Measurements from ENCODE around the gene CDK8. TPM values are rescaled to one million over a fixed set of nuclear protein-coding genes. Genes with fewer than 3 reads are reported as not detected.

The CDK8 gene
- total and polyA plus RNA-seq, 2 experiments from 2014 or later, result 13.6 to 24.0 TPM

- no peak for TF ChIP-seq STAT1 (IDR thresholded peaks at IDR 0.05; ENCODE audit: unreplicated experiment)
- TF ChIP-seq REST (IDR thresholded peaks at IDR 0.05; ENCODE audit: unreplicated experiment), result no peak
- no peak for TF ChIP-seq POLR2AphosphoS5 (IDR thresholded peaks at IDR 0.05; ENCODE audit: low read depth)
- no peak for TF ChIP-seq CTCF (conservative IDR thresholded peaks at IDR 0.05; ENCODE audit: low read depth in 2 of 2)
- Histone ChIP-seq H3K27ac (ENCODE audit: low read depth) (no peak overlapping the region), H3F3A (replicated peaks; ENCODE audit: low read depth) (no peaks in the 10 kb centered on the region), H4K20me1 (replicated peaks; ENCODE audit: insufficient read depth) (no peaks in the 10 kb centered on the region), H3K27me3 (ENCODE audit: insufficient read depth) (no peaks in the 10 kb centered on the region), H3K4me2 (no peak overlapping the region), H3K79me2 (replicated peaks; ENCODE audit: insufficient read depth) (no peaks in the 10 kb centered on the region), H3K4me1 (ENCODE audit: insufficient read depth) (no peaks in the 10 kb centered on the region), H3K4me3 (no peak overlapping the region), H3K9me2 (ENCODE audit: insufficient read depth) (no peaks in the 10 kb centered on the region), H2AFZ (no peak overlapping the region), H3K36me3 (ENCODE audit: insufficient read depth) (no peaks in the 10 kb centered on the region)
- Mint-ChIP-seq H3K4me1 (no peaks in the 10 kb centered on the region), H3K36me3 (ENCODE audit: low read depth) (peaks cover 13% of the 10 kb centered on the region), H3K9me3 (no peaks in the 10 kb centered on the region), H3K27me3 (ENCODE audit: insufficient read depth, low read depth, poor library complexity) (no peaks in the 10 kb centered on the region), H3K27ac (no peak overlapping the region), H3K4me3 (no peak overlapping the region)
- ATAC-seq (no peak), DNase-seq (ENCODE audit: low spot score) (no peak)
Measured at GRCh38 chr13:26390203-26390602, 136.3 kb downstream of the CDK8 start.

GRCh38 chr13:26400545-26400944 lies 146.6 kb downstream of the CDK8 start:
- no peak overlapping the region for H3K27ac ChIP-seq (ENCODE audit: low read depth)
- no peaks in the 10 kb centered on the region for H3K9me2 ChIP-seq (ENCODE audit: insufficient read depth)
- DNase-seq (ENCODE audit: low spot score), result no peak
- Mint-ChIP-seq H3K27ac (no peak overlapping the region), H3K4me1 (no peaks in the 10 kb centered on the region), H3K4me3 (no peak overlapping the region), H3K36me3 (ENCODE audit: low read depth) (peaks cover 18% of the 10 kb centered on the region; the same call in 2 of the 3 replicates), H3K9me3 (no peaks in the 10 kb centered on the region), H3K27me3 (ENCODE audit: insufficient read depth, low read depth, poor library complexity) (no peaks in the 10 kb centered on the region)
- H3K27me3 ChIP-seq (ENCODE audit: insufficient read depth), result no peaks in the 10 kb centered on the region
- H3K4me3 ChIP-seq, result no peak overlapping the region
- H3F3A ChIP-seq (replicated peaks; ENCODE audit: low read depth), result no peaks in the 10 kb centered on the region
- H3K79me2 ChIP-seq (replicated peaks; ENCODE audit: insufficient read depth), result no peaks in the 10 kb centered on the region
- H3K4me1 ChIP-seq (ENCODE audit: insufficient read depth), result no peaks in the 10 kb centered on the region
- no peak for ATAC-seq
- no peak overlapping the region for H2AFZ ChIP-seq
- H3K4me2 ChIP-seq, result no peak overlapping the region
- no peaks in the 10 kb centered on the region for H3K36me3 ChIP-seq (ENCODE audit: insufficient read depth)
- H4K20me1 ChIP-seq (replicated peaks; ENCODE audit: insufficient read depth), result peaks cover 5% of the 10 kb centered on the region; the same call in 1 of the 2 replicates
- TF ChIP-seq POLR2AphosphoS5 (IDR thresholded peaks at IDR 0.05; ENCODE audit: low read depth) (no peak), ZNF114 (CRISPR knock-in tag; IDR thresholded peaks at IDR 0.05) (no peak), STAT1 (IDR thresholded peaks at IDR 0.05; ENCODE audit: unreplicated experiment) (no peak), ZNF331 (CRISPR knock-in tag; IDR thresholded peaks at IDR 0.05; ENCODE audit: low read depth) (no peak), EZH2 (IDR thresholded peaks at IDR 0.05; ENCODE audit: low read depth, unreplicated experiment) (no peak), CTCF (conservative IDR thresholded peaks at IDR 0.05; ENCODE audit: low read depth in 2 of 2) (no peak), CREB1 (CRISPR knock-in tag; IDR thresholded peaks at IDR 0.05; ENCODE audit: low read depth) (no peak), JUNB (IDR thresholded peaks at IDR 0.05; ENCODE audit: unreplicated experiment) (no peak), EZH2phosphoT487 (IDR thresholded peaks at IDR 0.05; ENCODE audit: unreplicated experiment) (no peak), NANOG (IDR thresholded peaks at IDR 0.05; ENCODE audit: borderline replicate concordance) (no peak), REST (IDR thresholded peaks at IDR 0.05; ENCODE audit: unreplicated experiment) (no peak), ETS1 (IDR thresholded peaks at IDR 0.05) (no peak)

Data from GM23338 (cell line).